Endothelial cell of coronary artery (primary cell): ENCODE results near the gene MLXIPL. TPM values are rescaled to one million over a fixed set of nuclear protein-coding genes. Genes with fewer than 3 reads are reported as not detected.

Experiments used
- total RNA-seq: library from RNA; depleted of rRNA; stranded (reverse); fragments of >200 nt; gene quantifications from 2 replicates; pipeline ENCODE4 v1.2.3, GENCODE V29; 2014

MLXIPL gene
- not detected in 2 replicates for total RNA-seq

GRCh38 chr7:73623798-73624668, at the start of gene MLXIPL:
TSS of gene MLXIPL (minus strand) at chr7:73624522. CDS start at chr7:73624492, 30 bp downstream.

GRCh38 chr7:73667344-73668102, 43.2 kb upstream of the MLXIPL start, which contains the start of gene VPS37D:
TSS of gene VPS37D (plus strand) at chr7:73667831. CDS start at chr7:73667959, 128 bp downstream.

GRCh38 chr7:73578342-73579128, 45.8 kb downstream of the MLXIPL start, which contains the start of gene TBL2:
TSS of gene TBL2 (minus strand) at chr7:73578579. CDS start at chr7:73578549, 30 bp downstream.

GRCh38 chr7:73557397-73558257, 66.7 kb downstream of the MLXIPL start, which contains the start of gene BCL7B:
TSS of gene BCL7B (minus strand) at chr7:73557690. CDS start at chr7:73557578, 112 bp downstream.

Other genes starting within 250 kb of the MLXIPL start
- gene FZD9, start 190.7 kb downstream of the MLXIPL start, total RNA-seq, result 0.27 and 0.94 TPM in 2 replicates
- 47.0 and 51.6 TPM in 2 replicates for gene BAZ1B, start 102.2 kb downstream of the MLXIPL start, total RNA-seq
- 18.8 and 19.2 TPM in 2 replicates for gene BCL7B, start 66.8 kb downstream of the MLXIPL start, total RNA-seq
- 47.0 and 61.8 TPM in 2 replicates for gene TBL2, start 45.9 kb downstream of the MLXIPL start, total RNA-seq
- 2.4 and 4.0 TPM in 2 replicates for gene VPS37D, start 43.3 kb upstream of the MLXIPL start, total RNA-seq
- 1.9 and 2.0 TPM in 2 replicates for gene DNAJC30, start 58.9 kb upstream of the MLXIPL start, total RNA-seq
- gene BUD23, start 59.1 kb upstream of the MLXIPL start, total RNA-seq, result 42.9 and 60.3 TPM in 2 replicates
- 18.9 and 21.2 TPM in 2 replicates for gene STX1A, start 95.1 kb upstream of the MLXIPL start, total RNA-seq
- 7.7 and 9.4 TPM in 2 replicates for gene ABHD11, start 114.3 kb upstream of the MLXIPL start, total RNA-seq
- 0.09 TPM in 2 replicates for gene CLDN3, start 145.7 kb upstream of the MLXIPL start, total RNA-seq
- gene CLDN4, start 206.5 kb upstream of the MLXIPL start, total RNA-seq, result under 0.01 TPM in 1 of 2 replicates, not detected in the other
- 0.09 and 2.5 TPM in 2 replicates for gene METTL27, start 218.0 kb upstream of the MLXIPL start, total RNA-seq
- gene TMEM270, start 236.6 kb upstream of the MLXIPL start, total RNA-seq, result not detected in 2 replicates